Mammary epithelial cell (primary cell): Measurements from ENCODE around the gene NOL4L.

Experiments
- EZH2 ChIP-seq: IDR thresholded peaks from 2 replicates; pipeline ENCODE4 v1.6.1; 2012; ENCODE audit warnings: low read length, inconsistent platforms, borderline replicate concordance
- TF ChIP-seq, protein P1 (sequence below), 2 donors: IDR thresholded peaks in 1 of 2; conservative IDR thresholded peaks in 1 of 2; 2 replicates each; pipeline ENCODE4 v1.5.1; 2011 to 2012; ENCODE audit warnings: inconsistent platforms in 2 of 2, low read length in 2 of 2, mild to moderate bottlenecking in 2 of 2, control low read depth in 1 of 2, low read depth in 1 of 2; ENCODE audit not compliant: insufficient read depth in 1 of 2; ENCODE audit errors: extremely low read depth in 1 of 2

DNA sequence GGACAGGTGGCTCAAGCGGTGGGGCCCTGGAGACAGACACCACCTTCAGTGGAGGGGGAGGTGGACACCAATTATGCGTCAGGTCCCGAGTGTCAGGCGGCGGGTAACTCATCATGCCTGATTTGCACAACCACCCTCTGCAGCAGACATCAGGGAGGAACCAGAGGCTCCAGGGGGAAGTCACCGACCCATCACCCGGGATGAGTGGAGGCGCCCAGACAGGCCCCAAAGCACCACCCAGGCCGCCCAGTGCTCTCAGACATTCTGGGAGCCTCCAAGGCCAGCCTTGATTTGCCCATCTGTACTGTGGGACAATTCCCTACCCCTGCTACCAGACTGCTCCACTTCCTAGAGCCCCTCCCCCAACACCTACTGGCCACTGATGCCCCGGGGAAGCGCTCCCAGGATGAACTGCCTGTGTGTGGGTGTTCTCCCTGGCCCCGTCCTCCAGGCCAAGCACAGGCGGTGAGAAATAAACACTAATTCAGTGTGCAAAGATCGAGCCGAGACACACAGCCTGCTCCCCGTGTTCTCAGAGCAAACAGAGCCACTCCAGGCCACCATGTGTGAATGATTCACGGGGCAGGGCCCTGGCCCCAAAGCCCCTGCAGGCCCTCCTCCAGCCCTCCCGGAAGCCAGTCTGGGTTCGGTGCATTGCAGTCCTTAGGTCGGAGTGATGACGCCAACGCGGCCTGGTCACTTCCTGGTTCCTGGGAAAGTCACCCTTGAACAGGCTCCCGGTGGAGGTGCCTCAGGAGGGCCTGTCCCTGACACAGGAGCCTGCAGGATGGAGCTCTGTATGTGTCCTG lies 119.8 kb downstream of the NOL4L start:
- TF ChIP-seq, protein P1, sequence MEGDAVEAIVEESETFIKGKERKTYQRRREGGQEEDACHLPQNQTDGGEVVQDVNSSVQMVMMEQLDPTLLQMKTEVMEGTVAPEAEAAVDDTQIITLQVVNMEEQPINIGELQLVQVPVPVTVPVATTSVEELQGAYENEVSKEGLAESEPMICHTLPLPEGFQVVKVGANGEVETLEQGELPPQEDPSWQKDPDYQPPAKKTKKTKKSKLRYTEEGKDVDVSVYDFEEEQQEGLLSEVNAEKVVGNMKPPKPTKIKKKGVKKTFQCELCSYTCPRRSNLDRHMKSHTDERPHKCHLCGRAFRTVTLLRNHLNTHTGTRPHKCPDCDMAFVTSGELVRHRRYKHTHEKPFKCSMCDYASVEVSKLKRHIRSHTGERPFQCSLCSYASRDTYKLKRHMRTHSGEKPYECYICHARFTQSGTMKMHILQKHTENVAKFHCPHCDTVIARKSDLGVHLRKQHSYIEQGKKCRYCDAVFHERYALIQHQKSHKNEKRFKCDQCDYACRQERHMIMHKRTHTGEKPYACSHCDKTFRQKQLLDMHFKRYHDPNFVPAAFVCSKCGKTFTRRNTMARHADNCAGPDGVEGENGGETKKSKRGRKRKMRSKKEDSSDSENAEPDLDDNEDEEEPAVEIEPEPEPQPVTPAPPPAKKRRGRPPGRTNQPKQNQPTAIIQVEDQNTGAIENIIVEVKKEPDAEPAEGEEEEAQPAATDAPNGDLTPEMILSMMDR (conservative IDR thresholded peaks at IDR 0.05 in 1 of 2, IDR thresholded peaks at IDR 0.05 in 1 of 2; ENCODE audit: extremely low read depth in 1 of 2, insufficient read depth in 1 of 2, low read depth in 1 of 2, low read length in 2 of 2): no peak
- no peak for TF ChIP-seq EZH2
